ENCODE data around the gene SCYL2. TPM values are rescaled to one million over a fixed set of nuclear protein-coding genes. Genes with fewer than 3 reads are reported as not detected.
A peak's percentile ranks its signal among the peaks of the same experiment; 100 is the strongest.

The SCYL2 gene
- total RNA-seq, 1 experiment from 2014 or later: 41.4 TPM

- no CpG with 5 or more reads among the region's 5 CpGs for WGBS (ENCODE audit: extremely low coverage, insufficient read length, low lambda C conversion rate)
- DNase-seq: no peak
- Histone ChIP-seq H2AFZ (ENCODE audit: low read length) (no peak overlapping the region), H3K9ac (ENCODE audit: extremely low read depth, insufficient read length, low read length) (no peak overlapping the region), H3K4ac (ENCODE audit: low read depth, low read length) (no peak overlapping the region), H3K14ac (ENCODE audit: insufficient read depth, low read length) (no peak overlapping the region), H3K79me2 (ENCODE audit: insufficient read depth, low read length) (no peaks in the 10 kb centered on the region), H3K9me3 (ENCODE audit: control insufficient read depth, low read depth, low read length) (no peaks in the 10 kb centered on the region), H3K18ac (ENCODE audit: insufficient read length, low read depth, low read length) (no peak overlapping the region), H2BK12ac (ENCODE audit: insufficient read length, low read depth, low read length) (no peak overlapping the region), H3T11ph (ENCODE audit: low read length) (no peak overlapping the region), H3K4me1 (ENCODE audit: insufficient read depth, low read length) (no peaks in the 10 kb centered on the region), H2BK15ac (ENCODE audit: low read depth, low read length) (no peak overlapping the region), H3K56ac (ENCODE audit: insufficient read length, low read depth, low read length) (no peak overlapping the region), H4K5ac (ENCODE audit: insufficient read length, low read depth, low read length) (no peak overlapping the region), H3K27ac (ENCODE audit: insufficient read length, low read depth, low read length) (no peak overlapping the region), H4K8ac (replicated peaks; ENCODE audit: insufficient read length, low read depth, low read length) (no peak overlapping the region), H4K91ac (ENCODE audit: insufficient read length, low read depth, low read length) (no peak overlapping the region), H3K23ac (ENCODE audit: insufficient read length, low read depth, low read length) (no peak overlapping the region), H2BK20ac (ENCODE audit: low read depth, low read length, poor library complexity, severe bottlenecking) (no peak overlapping the region), H3K79me1 (ENCODE audit: insufficient read depth, low read depth, low read length, poor library complexity, severe bottlenecking) (no peaks in the 10 kb centered on the region), H2BK120ac (ENCODE audit: low read depth, low read length, poor library complexity, severe bottlenecking) (no peak overlapping the region), H3K27me3 (ENCODE audit: insufficient read depth, low read length) (no peaks in the 10 kb centered on the region), H3K4me2 (ENCODE audit: insufficient read depth, insufficient read length, low read length) (no peak overlapping the region), H3K23me2 (ENCODE audit: insufficient read length, low read depth, low read length, poor library complexity, severe bottlenecking) (no peaks in the 10 kb centered on the region), H2BK5ac (ENCODE audit: insufficient read length, low read length) (no peak overlapping the region), H2AK5ac (ENCODE audit: insufficient read length, low read length) (no peak overlapping the region), H4K20me1 (ENCODE audit: control insufficient read depth, insufficient read depth, insufficient read length) (no peaks in the 10 kb centered on the region)
- Mint-ChIP-seq H3K27me3 (ENCODE audit: low read depth) (no peaks in the 10 kb centered on the region), H3K4me3 (no peak overlapping the region), H3K27ac (peak overlapping the region in 1 of 3 experiments; percentile 9; a peak in 1 of 7 replicates), H3K36me3 (ENCODE audit: insufficient read depth in 1 of 3, low read depth in 3 of 3) (peaks cover 0 to 21% (median 5%) of the 10 kb centered on the region in 3 experiments; a peak in 3 of 7 replicates), H3K4me1 (0 out of 4 replicates have a peak, but pooled peaks cover 0 to 1% of the 10 kb centered on the region in 2 experiments), H3K9me3 (no peaks in the 10 kb centered on the region)
- no peak for TF ChIP-seq CTCF (conservative IDR thresholded peaks at IDR 0.05)
Measured at GRCh38 chr12:100229036-100229635, 37.8 kb upstream of the SCYL2 start.

Measured in H9 (cell line).